CD4-positive, alpha-beta T cell treated with Interleukin-12 subunit alpha and Interleukin-12 subunit beta, for 1 hour (primary cell): ENCODE results near the gene TTPAL.
"Not testable (repeated sequence)": the region's sequence is repeated elsewhere in the genome, so short reads cannot be mapped to it uniquely, and the experiment has no call there.

Source experiments
- DNase-seq: peaks from one replicate; pipeline ENCODE4 v3.0.0-alpha.2; 2020

The TTPAL gene

DNA sequence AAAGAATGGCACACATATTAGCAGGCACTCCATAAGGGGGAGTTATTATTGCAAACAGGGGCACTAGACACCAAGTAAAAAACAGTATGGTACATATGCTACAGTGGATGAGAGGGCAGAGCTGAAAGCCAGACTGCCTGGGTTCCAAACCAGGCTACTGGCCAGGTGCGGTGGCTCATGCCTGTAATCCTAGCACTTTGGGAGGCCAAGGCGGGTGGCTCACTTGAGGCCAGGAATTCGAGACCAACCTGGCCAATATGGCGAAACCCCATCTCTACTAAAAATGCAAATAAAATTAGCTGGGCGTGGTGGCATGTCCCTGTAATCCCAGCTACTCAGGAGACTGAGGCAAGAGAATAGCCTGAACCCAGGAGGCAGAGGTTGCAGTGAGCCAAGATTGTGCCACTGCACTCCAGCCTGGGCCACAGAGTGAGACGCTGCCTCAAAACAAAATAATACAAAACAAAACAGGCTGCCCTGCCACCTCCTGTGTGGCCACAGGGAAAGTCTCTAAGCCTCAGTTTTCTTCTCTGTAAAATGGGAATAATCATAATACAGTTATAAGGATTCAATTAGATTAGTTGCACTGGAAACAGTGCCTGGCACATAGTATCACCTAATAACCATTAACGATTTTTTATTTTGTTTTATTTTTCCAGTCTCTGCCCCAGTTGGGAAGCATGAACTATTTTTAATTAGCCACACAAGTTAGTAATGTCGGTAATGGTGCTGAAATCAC lies 7.5 kb upstream of the TTPAL start:
- no peak for DNase-seq

DNA sequence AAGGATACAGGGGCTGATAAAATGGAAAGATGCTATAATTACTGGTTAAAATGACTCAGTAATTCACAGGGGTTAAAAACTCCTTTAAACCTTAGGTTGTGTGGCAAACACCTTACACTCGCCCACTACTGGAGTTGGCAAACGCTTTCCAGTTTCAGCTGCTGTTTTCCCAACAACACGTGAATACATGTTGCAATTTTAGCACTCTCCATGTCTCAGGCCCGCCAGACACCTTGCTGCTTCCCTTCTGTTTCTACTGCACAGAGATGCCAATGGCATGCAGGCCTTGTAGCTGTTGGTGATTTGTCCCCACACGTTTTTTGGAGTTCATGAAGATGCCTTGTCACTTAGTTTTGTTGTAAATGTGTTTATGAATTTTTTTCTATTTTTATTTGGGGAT lies 5.3 kb upstream of the TTPAL start:
- no peak for DNase-seq

DNA sequence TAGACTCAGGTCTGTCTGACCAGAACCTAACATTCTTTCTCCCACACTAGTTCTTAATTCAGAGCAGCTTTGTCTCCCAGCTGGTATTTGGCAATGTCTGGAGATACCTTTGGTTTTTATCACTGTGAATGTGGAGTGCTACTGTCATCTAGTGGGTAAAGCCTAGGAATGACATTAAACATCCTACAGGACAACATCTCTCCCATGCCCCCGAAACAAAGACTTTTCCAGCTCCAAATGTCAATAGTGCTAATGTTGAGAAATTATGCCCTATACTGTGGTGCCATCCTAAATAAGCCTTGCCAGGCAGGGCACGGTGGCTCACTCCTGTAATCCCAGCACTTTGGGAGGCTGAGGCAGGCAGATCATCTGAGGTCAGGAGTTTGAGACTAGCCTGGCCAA lies 4.2 kb upstream of the TTPAL start:
- no peak for DNase-seq

DNA sequence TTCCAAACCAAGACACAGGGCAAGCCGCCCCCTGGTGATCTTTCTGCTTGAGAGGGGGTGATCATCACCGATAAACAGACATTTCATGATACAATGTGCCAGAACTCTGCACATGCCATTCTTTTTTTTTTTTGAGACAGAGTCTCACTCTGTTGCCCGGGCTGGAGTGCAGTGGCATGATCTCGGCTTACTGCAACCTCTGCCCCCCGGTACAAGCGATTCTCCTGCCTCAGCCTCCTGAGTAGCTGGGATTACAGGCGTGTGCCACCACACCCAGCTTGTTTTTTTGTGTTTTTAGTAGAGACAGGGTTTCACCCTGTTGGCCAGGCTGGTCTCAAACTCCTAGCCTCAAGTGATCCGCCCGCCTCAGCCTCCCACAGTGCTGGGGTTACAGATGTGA lies 3.4 kb upstream of the TTPAL start:
- DNase-seq: not testable (repeated sequence)

DNA sequence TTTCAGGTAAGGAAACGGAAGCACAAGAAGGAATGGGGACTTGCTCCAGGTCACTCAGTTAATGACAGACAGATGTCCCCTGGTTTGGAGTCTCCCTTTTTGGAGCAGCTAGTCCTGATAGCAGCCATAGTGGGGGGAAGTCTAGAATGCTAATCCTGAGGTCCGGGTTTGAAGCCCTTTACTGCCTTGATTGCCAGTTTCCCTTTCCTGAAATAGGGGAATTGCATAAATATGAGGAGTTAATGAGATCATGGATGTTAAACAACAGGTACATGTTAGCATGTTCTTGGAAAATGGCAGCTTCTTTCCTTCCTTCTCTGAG lies 341 bp upstream of the TTPAL start:
- no peak for DNase-seq

DNA sequence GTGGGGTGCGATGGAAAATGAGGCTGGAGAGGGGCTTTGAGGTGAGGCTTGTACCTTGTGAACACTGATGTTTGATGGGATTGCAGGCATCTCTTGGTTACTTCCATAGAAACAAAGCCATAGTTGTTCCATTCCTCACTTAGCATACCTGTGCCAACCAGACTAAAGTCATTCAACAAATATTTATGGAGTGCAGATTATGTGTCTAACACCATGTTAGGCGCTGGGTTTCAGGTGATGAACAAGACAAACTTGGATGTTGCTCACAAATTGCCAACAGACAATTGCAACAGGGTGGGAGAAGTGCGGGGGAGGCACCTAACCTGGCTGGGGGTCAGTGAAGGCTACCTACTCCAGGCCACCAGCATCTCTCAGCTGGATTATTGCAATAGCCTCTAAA lies 1.5 kb downstream of the TTPAL start:
- DNase-seq: no peak

DNA sequence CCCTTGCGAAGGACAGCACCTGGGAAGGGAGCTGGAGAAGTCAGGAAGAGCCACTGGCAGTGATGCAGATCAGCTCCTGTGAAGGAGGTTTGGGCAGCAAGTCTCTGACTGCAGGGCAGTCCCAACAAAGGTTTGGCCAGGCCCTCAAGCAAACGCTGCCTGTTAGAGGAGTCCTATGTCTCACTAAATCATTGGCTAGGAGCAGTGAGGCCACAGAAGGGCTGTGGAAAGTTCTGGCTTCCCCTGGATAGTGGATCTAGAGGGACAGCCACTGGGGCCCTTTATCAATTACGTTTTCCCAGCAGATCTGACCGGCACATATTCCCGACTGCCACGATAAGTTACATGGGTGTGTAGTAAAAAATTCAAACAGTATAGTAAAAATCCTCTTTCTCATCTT lies 2.5 kb downstream of the TTPAL start:
- DNase-seq: no peak

DNA sequence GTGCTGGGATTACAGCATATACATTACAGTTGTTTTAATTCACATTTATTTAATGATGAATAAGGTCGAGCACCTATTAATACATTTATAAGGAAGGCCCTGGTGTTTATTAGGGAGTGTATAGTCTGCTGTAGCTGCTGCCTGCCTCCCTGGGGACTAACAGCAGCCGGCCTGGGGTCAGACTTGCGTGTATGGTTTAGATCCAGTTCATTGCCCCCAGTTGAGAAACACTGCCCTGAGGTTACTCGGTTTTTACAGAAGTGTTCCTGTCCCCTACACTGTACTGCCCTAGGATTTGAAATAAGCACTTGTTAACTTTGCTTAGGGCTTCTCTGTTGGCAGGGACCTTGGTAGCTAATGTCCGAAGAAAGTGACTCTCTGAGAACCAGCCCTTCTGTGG lies 4.0 kb downstream of the TTPAL start:
- DNase-seq: no peak

DNA sequence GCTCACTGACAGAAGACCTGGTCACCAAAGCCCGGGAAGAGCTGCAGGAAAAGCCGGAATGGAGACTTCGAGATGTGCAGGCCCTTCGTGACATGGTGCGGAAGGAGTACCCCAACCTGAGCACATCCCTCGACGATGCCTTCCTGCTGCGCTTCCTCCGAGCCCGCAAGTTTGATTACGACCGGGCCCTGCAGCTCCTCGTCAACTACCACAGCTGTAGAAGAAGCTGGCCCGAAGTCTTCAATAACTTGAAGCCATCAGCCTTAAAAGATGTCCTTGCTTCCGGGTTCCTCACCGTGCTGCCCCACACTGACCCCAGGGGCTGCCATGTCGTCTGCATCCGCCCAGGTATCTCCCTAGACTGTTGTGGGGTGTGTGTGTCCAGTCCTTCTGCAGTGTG lies 4.4 kb downstream of the TTPAL start:
- DNase-seq: no peak

DNA sequence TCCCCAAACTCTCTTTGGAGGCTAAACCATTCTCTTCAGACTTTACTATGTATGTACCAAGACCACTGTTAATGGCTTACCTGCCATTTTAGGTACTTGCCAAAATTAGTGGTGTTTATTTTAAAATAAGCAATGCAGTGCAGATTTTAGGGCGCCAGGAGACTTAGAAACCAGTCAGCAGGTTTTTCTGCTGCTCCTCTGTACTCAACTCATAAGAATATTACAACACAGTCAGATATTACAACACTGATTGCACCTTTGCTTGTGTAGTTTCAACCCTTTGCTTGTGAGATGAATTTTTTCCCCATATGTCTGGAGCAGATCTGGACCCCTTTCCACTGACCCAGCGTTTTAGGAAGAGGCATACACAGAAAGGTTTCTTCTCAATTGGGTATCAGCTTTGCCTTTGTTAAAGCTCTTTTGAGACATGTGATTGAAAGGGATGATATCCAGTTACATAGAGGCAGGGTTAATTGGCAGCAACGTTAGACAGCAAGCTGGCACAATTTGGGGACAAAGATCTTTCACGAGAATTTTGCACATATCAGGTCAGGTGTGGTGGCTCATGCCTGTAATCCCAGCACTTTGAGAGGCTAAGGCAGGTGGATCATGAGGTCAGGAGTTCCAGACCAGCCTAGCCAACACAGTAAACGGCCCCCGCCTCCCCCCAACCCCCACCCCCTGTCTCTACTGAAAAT lies 6.2 kb downstream of the TTPAL start:
- no peak for DNase-seq

DNA sequence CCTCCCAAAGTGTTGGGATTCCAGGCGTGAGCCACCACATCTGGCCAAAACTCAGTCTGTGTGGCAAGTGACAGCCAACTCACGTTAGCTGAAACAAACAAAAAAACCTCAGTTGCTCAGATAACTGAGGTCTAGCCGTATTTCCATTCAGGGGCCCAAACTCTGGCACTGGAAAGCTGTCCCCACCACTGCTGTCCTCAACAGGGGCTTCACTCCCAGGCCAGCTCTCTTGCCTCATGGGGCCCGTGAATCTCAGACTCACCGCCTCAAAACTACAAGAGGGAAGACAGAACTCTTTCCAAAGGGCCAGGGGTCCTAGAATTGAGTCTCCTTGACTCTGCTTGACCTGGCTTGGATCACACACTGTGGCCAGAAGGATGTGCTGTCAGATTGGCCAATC lies 7.4 kb downstream of the TTPAL start:
- no peak for DNase-seq

DNA sequence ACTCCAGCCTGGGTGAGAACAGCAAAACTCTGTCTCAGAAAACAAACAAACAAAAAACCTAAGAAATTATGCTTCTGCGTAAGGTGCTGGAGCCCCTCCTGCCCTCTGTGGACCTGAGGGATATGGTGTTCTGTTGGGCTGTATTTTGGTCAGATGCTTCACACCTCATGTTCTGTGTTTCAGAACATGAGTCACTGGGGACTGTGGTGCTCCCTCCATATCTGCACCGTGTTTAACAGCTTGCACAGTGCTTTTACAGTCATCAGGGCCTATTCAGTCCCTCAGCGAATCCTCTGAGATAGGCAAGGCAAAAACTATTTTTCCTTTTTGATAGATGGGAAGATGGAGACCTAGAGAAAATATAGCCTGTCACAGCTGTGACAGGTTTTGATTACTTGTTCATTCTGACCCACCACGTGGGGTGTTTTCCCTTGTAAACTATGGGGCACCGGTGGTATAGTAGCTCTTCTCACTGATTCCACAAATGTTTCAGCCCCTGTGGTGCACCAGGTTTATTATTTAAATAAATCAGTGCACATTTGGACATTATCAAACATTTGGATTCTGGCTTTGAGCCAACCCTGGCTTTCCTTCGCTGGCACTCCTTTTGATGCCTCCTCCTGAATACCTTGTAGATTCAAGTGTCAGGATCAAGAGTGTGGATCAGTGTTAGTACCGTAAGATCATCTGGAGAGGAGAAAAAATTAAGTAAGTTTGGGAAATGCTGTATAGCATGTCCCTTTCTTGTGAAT lies 9.6 kb downstream of the TTPAL start:
- DNase-seq: no peak

DNA sequence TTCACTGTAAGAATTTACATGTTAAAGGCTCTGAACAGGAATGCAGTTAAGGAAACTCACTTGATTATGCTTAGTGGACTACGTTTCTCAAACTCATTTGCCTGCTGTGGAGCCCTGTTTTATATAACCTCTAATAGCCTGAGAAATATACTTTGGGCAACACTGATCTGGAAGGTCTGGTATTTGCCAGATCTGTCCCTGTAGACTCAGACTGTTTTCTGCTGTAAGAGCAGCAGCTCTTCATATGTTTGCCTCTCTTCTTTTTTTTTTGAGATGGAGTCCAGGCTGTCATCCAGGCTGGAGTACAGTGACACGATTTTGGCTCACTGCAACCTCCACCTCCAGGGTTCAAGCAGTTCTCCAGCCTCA lies 10.1 kb downstream of the TTPAL start:
- no peak for DNase-seq

DNA sequence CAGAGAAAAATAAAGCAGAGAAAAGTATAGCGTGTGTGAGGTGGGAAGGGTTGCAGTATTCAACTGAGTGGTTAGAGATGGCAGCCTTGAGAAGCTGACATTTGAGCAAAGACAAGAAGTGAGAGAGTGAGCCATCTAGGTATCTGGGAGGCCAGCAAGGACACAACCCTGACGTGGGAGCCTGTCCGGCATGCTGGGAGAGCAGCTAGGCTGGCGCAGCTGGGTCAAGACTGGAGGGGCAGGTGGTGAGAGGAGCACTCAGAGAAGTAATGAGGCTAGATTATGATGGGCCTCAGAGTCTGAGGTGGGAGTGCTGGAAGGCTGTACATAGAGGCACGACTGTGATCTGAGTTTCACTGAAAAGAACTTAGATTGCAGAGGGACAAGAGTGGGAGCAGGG lies 12.9 kb downstream of the TTPAL start:
- DNase-seq: no peak

DNA sequence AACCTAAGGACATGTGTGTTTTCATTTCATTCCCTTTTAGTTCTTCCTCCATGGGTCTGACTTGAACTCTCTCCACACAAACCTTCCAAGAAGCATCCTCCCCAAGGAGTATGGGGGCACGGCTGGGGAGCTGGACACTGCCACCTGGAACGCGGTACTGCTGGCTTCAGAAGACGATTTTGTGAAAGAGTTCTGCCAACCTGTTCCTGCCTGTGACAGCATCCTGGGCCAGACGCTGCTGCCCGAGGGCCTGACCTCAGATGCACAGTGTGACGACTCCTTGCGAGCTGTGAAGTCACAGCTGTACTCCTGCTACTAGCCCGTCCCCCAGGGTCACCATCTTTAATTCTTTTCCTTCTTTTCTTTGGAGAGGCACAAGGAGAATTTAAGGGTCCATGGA lies 13.5 kb downstream of the TTPAL start:
- DNase-seq: no peak

DNA sequence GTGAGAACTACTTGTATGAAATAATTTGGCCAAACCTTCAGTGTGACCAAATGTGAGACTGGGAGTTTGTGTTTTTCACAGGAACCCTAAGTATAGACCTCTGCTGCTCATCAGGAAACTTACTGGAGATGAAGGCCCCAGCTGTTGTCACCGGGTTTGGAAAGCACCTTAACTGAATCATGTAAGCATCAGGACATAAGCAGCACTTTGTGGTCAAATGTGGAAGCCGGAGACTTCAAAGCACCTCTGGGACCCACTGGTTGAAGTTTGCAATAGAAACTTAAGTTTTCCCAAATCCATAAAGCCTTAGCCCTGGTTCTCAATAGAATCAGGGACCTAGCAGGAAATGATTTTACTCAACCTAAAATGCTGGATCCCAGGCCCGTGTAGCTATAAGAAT lies 14.3 kb downstream of the TTPAL start:
- no peak for DNase-seq

DNA sequence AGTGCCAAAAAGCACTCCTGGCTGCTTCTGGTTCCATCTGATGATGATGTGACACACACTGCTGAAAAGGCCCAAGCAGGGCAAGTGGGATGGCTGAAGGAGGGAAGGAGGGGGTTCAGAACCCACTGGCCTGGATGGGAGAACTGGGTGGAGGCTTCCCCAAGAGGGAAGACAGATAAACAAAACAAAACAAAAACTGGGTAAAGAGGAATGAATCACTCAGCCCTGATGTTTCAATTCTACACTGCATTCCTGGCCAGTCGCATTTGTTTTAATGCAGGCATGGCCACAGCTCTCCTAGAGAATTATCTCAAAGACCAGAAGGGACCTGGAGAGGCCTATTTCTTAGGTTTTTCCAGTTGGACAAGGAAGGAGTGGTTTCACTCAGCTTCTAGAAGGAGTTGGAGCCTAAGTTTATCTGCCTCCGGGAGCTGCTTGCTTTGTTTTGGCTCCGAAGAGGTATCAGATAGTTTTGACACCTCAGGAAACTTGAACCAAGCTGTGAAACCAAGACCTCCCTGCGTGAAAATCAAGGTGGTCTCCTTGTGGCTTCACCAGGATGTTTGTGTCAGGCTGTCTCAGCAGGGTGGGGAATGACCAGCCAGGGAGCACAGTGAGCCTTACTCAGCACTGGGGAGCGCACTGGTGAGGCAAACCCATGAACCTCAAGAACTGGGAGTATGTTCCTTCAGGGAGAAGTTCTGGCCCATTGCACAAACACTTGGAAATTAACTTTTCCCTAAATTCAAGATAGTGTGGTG lies 16.1 kb downstream of the TTPAL start:
- peak; percentile 19 for DNase-seq

DNA sequence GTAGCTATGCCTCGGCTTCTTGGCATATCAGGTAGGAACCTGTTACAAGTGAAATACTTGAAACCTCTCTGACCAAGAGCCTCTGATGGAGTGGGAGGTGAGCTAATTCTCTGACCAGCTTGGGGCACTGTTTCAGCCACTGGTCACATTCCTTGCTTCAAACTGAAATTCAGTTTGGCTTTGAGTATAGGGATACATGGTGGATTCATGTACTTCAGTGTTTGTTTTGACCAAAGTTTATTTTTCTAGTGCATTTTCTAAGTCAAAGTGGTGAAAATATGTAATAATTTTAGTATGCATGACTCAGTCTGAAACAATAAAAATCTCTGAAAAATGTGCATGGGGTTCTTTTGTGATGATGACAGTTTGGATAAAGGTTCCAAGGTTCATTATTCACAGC lies 18.6 kb downstream of the TTPAL start:
- DNase-seq: no peak

DNA sequence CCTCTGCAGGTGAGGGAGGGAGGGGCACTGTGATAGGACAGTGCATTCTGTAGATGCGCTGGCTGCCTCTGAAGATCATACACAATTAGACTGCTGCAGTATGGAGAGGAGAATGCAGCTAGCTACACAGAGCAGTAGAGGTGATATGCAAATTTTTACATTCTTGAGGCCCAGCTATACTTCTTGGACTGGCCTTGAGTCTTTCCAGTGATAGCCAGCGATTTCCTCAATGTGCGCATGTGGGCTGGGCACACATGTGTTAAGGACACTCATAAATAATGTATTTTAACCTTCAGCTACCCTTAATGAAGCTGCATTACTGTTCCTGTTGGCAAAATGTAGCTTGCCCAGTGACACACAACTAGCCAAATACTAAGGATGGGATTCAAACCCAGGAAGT lies 19.0 kb downstream of the TTPAL start:
- no peak for DNase-seq

DNA sequence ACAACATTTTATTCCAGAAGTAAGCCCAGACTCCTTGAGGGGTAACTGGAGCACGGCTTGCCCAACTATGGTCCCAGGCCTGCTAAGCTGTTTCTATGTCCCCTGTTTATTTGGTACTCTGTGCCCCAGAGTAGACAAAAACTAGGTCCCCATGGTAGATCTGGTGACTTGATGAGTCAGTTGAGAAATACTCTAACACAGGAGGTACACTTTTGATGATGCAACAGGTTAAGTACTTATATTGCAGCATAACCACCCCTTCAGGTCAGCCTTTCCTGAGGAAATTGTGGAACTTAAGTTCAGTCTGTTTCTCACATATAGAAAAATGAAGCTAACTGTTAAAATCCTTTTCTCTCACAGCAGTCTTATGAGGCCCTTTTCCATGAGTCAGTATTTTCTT lies 19.6 kb downstream of the TTPAL start:
- no peak for DNase-seq

DNA sequence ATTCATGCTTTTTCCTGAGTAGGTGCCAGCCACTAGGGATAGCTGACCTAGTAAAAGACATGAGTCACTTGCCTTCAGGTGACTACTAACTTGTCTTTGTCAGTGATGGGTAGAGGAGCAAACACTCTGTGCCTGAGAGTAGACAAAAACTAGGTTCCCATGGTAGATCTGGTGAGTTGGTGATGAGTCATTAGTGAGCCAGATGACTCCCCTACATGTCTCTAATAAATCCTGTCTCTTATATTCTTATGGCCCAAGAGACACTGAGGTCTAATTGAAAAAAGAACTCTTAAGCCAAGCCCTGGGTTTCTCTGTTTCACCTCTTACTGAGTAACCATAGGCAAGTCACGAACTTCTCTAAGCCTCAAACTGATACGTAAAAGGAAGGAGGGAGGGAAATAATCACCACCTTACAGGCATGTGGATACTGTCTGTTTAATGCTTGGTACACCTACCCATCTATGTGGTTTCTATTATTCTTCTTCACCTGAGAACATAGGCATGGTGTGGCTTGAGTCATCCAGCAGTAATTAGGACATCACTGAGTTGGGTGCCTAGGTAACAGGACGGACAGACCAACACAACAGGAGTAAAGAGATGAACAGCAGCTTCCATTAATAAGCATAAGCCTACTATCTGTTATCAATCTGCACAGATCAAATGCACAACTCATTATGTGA lies 20.3 kb downstream of the TTPAL start:
- no peak for DNase-seq

DNA sequence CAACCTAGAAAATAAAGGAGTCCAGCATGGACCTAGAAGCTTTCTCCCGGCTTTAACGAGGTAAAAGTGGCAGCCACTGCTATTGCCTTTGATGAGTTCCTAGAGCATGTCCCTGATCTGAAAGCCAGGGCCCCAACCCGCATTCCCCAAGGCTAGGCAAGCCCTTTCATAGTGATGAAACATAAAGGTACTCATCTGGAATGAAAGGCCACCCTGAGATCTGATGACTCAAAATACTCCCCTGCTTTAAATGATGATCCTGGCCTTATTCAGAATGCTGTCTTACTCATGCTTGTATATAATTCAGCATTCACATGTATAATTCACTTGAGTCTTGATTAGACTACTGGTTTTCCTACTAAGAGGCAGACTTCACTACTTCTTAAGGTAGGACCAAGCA lies 21.3 kb downstream of the TTPAL start:
- no peak for DNase-seq

DNA sequence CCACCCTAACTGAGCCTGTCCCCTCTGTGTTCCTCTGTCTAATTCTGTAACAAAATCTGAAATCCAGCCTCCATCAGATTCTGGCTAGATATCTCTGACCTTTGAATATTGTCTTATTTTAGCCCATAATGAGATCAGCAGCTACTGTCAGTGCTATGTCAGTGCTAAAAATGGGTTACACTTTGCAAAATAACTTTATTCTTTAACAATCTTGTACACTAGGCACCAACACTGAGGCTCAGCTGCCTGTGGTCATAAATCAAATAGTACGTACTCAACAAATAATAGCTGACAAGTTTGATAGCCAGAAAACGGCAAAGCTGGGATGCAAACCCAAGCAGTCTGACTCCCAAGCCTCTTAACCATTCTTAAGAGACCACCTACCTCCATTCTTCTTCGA lies 22.1 kb downstream of the TTPAL start:
- DNase-seq: no peak
